LNCAP (cell line): ENCODE measurements around the gene TRMT2A.

Experiments used
- CTCF ChIP-seq: fragments of 450-650 bp; IDR thresholded peaks from 2 replicates; pipeline ENCODE4 v1.5.1; 2017; ENCODE audit warnings: mild to moderate bottlenecking

Gene TRMT2A

GRCh38 chr22:20139391-20140106 is 22.5 kb upstream of the TRMT2A start:
- no peak for TF ChIP-seq CTCF

- TF ChIP-seq CTCF = no peak
Observed at GRCh38 chr22:20138868-20139267, 21.8 kb upstream of the TRMT2A start.

- peak; percentile 17; the same call in 1 of the 2 replicates for TF ChIP-seq CTCF
Observed at GRCh38 chr22:20138417-20138738, 21.4 kb upstream of the TRMT2A start.

- no peak for TF ChIP-seq CTCF
Observed at GRCh38 chr22:20137671-20138416, 20.8 kb upstream of the TRMT2A start.

GRCh38 chr22:20137113-20137512 is 20.1 kb upstream of the TRMT2A start:
- TF ChIP-seq CTCF = no peak

- TF ChIP-seq CTCF = no peak
Observed at GRCh38 chr22:20136603-20136873, 19.5 kb upstream of the TRMT2A start.

- TF ChIP-seq CTCF = no peak
Observed at GRCh38 chr22:20135806-20136602, 19.0 kb upstream of the TRMT2A start.
